CD4-positive, alpha-beta T cell treated with Interleukin-15 for 1 hour (primary cell): ENCODE results near the gene LYPLAL1.
A peak's percentile ranks its signal among the peaks of the same experiment; 100 is the strongest.

Experiments
- DNase-seq: peaks from one replicate; pipeline ENCODE4 v3.0.0-alpha.2; 2020

The LYPLAL1 gene

DNA sequence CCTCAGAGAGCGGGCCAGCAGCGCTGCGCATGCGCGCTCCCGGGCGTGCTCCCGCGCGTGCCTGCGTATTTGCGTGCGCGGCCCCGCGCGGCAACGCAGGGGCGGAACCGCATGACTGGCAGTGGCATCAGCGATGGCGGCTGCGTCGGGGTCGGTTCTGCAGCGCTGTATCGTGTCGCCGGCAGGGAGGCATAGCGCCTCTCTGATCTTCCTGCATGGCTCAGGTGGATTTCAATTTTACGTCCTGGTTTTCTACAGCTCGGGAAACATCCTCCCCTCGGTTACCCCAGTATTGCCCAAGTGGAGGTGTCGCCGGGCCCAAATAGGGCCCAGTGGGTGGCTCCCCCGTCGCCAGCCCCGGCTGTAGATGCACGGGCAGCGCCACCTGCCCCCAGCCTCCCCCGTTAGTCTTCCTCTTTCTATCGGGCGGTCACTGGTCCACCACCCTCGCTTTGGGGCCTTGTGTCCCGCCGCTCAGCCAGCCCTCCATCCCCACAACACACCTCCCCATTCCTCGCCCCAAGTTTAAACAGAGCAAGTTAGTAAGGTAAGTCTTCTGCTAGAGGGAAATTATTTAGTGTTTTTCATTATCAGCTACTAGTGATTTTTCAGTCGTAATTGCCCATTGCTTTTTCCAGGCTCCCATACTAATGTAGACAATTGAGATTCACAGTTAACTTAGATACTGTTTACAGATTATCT lies at the start of gene LYPLAL1:
Gene LYPLAL1, plus strand, starts transcription at position 121 of the 702 bp plus-strand sequence. Its CDS starts 13 bp downstream, at position 134.
- peak; percentile 89 for DNase-seq

DNA sequence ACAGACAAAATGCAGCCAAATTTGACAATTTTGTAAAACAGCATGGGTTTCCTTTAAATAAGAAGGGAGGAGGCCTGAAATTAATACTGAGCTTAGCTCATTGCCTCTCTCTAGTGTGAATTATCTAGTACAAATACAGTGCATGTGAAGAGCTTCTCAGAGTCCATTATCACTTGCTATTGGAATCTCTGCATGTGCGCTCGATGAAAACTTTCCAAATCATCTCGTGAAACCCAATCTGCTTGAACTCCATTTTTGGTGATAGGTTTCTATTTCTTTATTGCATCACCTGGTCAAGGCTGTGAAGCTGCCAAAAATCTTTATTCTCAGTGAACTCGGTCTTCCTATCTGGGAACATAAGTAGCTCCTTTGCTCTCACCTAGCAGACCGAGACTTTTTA lies 49.5 kb upstream of the LYPLAL1 start:
- no peak for DNase-seq

GRCh38 chr1:219125342-219125741 lies 48.3 kb upstream of the LYPLAL1 start:
- no peak for DNase-seq

DNA sequence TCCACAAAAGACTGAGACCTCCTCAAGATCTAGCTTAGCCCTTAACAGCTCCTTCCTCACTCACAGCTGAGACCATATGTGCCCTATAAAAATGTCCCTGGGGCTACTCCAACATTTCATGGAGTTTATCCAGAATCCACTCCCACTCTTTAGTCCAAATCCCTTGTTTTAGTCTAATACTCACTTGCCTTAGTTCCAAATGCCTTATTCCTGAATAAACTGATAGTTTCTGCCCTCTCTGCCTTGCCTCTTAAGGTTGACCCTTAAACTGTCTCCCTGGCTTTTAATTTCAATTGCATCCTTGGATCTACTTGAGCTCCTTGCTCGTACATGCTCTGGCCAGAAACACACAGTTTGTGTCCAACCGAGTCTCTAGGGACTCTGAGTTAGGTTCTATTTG lies 47.3 kb upstream of the LYPLAL1 start:
- DNase-seq = no peak

DNA sequence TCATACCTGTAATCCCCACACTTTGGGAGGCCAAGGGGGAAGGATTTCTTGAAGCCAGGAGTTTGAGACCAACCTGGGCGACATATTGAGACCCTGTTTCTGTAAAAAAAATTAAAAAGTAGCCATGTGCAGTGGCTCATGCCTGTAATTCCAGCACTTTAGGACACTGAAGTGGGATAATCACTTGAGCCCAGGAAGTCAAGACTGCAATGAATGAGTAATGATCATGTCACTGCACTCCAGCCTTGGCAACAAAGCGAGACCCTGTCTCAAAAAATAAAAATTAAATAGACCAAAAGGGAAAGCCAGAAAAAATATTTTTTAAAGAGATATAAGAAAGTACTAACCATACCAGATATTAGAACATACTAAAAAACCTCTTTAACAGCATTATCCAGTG lies 44.7 kb upstream of the LYPLAL1 start:
- DNase-seq = no peak

DNA sequence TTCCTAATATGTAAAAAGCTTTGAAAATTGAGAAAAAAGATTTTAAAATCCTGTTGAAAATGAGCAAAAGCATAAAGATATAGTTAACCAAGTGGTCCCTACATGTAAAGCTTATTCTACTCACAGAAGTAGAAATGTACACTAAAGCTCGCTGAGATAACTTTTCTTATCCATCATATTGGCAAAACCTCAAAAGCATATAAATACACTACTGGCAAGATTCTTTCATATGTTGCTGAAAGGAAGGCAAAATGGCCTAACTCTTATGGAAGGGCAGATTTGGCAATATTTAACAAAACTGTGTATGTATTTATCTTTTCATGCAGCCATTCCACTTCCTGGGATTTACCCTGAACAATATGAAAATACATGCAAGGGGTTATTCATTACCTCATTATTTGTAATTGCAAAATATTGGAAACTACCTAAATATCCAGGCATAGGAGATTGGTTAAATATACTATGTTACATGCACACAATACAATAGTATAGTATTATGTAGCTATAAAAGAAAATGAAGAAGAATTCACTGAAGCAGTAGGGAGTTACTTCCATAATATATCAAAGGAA lies 43.2 kb upstream of the LYPLAL1 start:
- DNase-seq = no peak

DNA sequence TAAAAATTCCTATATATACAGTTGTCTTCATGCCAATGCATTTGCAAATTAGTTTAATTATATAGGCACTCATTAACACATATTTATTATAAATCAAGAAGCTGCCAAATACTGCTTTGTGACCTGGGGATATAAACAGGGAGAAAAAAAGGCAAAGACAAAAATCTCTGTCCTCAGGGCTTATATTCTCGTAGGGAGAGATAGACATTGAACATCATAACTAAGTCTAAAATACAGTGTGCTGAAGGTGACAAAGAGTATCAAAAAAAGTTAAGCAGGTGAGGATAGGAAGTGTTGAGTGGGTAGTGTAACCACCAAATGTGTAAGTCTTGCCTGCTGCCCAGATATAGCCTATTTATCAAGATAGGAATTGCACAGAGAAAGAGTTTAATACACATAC lies 40.7 kb upstream of the LYPLAL1 start:
- DNase-seq = no peak

GRCh38 chr1:219138747-219139146 lies 34.9 kb upstream of the LYPLAL1 start:
- DNase-seq = no peak

DNA sequence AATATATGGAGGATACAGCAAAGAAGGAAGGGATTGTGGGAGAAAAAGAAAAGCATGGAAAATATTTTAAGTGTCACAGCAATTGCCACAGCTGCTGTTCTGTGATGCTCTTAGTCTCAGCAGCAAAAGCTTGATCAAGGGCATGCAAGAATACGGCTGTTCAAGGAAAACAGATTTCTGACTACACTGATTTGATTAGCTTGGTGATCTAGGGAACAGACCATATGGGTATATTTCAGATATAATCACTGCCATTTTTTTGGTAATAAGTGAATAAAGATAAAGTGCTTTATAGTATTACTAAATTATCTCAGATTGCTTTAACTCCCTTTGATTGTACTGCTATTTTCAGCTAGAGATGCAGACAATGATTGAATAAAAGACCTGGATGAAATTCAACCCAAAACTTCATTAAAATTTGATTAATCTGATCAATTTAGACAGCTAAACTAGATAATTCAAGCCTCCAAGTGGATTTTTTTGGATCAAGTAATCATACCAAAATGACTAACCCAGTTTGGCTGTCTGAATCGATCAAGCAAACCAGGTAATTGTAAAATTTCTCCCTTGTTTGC lies 33.3 kb upstream of the LYPLAL1 start:
- DNase-seq = no peak

DNA sequence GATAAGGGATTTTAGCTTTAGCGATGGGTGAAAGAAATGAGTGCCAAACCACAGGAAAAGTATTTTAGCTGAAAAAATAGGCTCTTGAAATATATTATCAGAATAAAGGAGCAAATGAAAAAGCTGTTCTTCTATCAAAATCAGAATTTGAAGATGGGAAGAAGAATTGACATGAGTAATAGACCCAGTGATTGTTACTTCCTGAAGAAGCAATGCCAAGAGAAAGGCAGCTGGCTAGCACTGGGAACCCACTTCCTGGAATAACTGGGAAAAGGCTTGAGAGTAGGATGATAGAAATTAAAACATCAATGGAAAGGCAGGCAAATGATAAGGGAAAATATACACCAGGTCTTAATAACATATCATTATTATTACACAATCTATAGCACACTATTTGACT lies 29.9 kb upstream of the LYPLAL1 start:
- DNase-seq = no peak

DNA sequence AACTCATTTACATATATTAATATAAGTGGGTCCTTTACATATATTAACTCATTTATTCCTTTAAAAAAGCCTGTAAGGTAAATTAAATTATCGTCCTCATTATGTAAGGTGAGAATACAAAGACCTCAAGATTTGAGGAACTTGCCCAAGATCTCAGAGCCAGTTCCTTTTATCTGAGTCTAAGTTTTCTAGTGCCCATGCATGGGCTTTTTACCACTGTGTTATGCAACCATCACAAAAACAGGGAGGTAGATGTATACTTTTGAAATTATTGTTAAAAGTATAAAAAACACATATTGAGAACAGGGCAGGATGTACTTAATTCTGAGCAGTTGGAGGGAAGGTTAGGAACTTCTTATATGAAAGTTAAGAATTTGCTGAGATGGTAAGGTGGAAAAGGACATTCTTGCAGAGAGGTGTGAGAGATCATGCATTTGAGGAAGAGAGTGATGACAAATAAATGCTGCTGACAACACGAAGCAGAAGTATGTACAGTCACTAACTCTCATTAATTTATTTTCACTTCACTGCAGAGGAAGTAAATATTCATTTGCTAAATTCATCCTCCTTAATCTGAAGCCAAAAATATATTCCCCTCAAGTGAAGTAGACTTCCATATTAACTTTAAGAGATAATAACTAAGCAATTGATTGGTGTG lies 28.9 kb upstream of the LYPLAL1 start:
- DNase-seq = no peak

GRCh38 chr1:219147571-219148019 lies 26.1 kb upstream of the LYPLAL1 start:
- no peak for DNase-seq

DNA sequence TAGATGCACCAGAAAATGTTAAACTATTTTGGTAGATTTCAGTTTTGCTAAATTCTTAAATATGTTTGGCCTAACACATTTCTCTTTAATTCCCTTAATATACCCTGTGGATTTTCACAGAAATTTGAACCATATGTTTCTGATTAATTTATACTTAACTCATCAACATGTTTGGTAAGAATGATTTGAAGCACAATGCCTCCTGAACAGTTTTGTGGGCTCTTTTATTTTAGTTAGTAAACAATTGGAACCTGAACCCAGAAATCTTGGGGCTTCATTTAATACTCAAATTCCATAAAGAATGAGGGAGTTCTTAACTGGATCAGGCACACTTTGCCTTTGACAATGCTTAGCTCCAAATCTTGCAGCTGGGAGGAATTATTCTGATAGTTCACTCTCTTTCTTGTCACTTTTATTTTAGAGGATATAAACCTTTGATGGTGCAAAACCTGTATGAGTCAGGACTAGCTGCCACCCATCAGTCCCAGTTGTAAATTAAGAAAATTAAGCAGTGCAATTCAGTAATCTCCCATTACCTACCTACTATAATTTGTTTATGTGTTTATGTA lies 24.6 kb upstream of the LYPLAL1 start:
- no peak for DNase-seq

DNA sequence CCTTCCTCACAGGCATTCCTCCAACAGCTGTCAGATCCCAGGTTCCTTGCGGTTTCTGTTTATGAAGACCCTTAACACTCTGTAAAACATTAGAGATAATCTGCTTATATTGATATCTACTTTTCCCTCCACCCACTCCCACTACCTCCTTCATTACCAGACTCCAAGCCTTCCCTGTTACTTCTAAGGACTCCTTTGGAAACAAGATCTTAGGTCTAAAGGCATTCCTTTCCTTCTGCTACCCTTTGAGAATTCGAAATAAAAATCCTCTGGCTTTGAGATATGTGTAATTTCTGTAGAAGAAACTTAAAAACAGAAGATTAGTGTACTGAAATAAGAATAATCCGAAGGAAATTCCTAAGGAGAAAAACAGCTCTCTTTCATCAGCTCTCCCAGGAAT lies 23.7 kb upstream of the LYPLAL1 start:
- DNase-seq = no peak

- no peak for DNase-seq
Measured at GRCh38 chr1:219150913-219151312, 22.8 kb upstream of the LYPLAL1 start.

DNA sequence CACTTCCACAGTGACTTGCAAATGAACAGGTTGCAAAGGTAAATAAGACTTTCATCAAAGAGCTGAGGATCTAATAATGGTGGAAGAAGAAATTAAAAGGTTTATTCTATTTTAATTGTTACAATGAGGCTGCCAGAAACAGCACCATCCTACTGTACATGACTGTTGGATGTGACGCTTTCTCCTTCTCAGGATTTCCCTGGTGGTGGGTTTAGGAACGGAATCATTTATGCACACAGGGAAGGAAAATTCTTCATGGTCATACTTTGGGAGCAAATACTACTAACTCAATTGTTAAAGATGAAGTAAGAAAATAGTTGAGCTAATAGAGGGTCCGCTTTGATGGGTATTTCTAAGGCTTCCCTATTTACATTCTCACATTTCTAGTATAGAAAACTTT lies 22.2 kb upstream of the LYPLAL1 start:
- no peak for DNase-seq

GRCh38 chr1:219152751-219153150 lies 20.9 kb upstream of the LYPLAL1 start:
- DNase-seq = no peak

DNA sequence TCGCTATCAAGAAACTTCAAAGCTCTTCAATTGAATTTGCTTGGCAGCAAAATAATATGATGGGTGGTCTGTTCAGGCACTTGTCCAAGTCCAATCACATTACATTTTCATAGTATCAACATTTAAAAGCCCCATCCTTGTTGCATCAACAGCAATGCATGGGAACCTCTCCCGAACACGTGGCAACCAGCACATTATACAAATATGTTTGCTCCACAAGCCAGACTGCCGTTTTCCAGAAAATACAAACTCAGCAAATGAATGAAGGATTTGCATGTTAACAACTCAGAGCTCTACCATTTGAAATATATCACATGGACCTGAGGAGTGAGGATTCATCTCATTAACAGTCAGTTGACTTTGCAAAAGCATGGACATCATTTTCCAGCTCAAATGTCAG lies 20.0 kb upstream of the LYPLAL1 start:
- no peak for DNase-seq

GRCh38 chr1:219155135-219155534 lies 18.5 kb upstream of the LYPLAL1 start:
- no peak for DNase-seq

DNA sequence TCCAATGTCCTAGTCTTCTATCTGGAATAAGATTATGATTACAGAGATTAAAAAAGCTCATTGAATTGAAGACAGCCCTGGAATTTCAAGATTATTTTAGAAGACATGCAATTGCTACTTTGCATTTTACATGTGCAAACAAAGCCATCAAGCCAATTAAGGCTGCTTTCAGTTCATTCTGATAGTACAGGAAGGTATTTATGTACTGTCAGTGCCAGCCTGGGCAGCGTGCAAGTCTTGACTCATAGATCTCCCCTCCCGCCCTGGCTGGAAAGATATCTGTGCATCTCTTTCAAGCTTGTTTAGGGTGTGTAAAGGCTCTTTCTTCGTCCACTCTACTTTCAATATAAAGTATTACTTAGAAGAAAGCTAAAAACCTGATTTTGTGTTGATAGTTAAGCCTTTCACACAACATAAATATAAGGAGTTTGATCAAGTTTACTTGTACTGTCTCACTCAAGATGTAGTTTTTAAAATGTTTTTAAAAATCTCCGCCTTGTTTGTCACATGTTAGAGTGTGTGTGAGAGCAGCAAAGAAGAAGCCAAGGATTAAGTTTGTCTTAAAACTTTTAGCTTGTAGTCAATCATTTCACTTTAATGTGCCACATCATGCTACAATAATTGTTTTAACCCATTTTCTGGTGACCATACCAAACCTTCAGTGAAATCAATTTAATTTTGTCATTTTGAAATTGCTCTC lies 13.6 kb upstream of the LYPLAL1 start:
- DNase-seq = no peak

GRCh38 chr1:219160967-219161366 lies 12.7 kb upstream of the LYPLAL1 start:
- DNase-seq = no peak

GRCh38 chr1:219161371-219161770 lies 12.3 kb upstream of the LYPLAL1 start:
- no peak for DNase-seq

DNA sequence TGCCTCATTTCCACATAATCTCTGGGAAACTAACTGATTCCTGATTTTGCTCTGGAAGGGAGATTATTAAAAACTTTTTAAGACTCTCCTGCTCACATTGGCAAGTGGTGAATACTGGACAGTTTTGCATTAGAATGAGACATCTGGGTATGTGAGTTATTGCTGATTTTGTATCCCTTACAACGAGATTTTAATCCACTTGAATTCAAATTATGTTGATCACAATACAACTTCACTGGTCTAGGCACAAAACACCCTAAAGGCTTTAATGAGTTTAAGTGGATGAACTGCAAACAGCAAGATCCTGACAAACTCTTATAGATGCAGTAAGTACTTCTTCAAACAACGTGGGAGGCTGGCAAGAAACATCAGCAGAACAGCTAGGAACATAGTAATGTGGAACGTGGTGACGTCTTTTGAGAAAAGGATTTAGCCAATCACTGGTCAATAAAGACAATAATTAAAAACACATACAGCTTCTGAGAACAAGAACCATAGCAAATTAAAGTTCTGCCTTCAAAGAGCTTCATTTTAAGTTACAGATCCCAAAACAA lies 10.2 kb upstream of the LYPLAL1 start:
- no peak for DNase-seq
